HepG2 (cell line): ENCODE results near the gene ZBTB8B. TPM values are rescaled to one million over a fixed set of nuclear protein-coding genes. Genes with fewer than 3 reads are reported as not detected.

Source experiments
- CEBPB ChIP-seq: IDR thresholded peaks from 2 replicates; pipeline ENCODE4 v1.6.1; 2011; ENCODE audit warnings: low read depth, low read length, improper control_type of control experiment, borderline replicate concordance
- EEA1 ChIP-seq: sonication (generic); formaldehyde crosslinking; IDR thresholded peaks from 2 replicates; pipeline ENCODE4 v1.5.1; 2020; ENCODE audit warnings: mild to moderate bottlenecking, missing genetic modification reagents, borderline replicate concordance
- FOXK2 ChIP-seq: fragments of 450-650 bp; IDR thresholded peaks from 2 replicates; pipeline ENCODE4 v1.6.1; 2016
- GATA4 ChIP-seq: sonication (generic); IDR thresholded peaks from 2 replicates; pipeline ENCODE4 v1.6.1; 2016; ENCODE audit warnings: antibody characterized with exemption, low read depth, borderline replicate concordance
- HMGA1 ChIP-seq: sonication (generic); formaldehyde crosslinking; conservative IDR thresholded peaks from 2 replicates; pipeline ENCODE4 v1.4.0; 2020; ENCODE audit warnings: missing genetic modification reagents
- IKZF4 ChIP-seq: sonication (generic); formaldehyde crosslinking; IDR thresholded peaks from 2 replicates; pipeline ENCODE4 v1.5.1; 2020; ENCODE audit warnings: borderline replicate concordance, mild to moderate bottlenecking, low read depth, missing genetic modification reagents; ENCODE audit errors: not compliant biosample characterization
- KLF6 ChIP-seq: IDR thresholded peaks from 2 replicates; pipeline ENCODE4 v1.8.0; 2016; ENCODE audit warnings: missing biosample characterization, missing genetic modification reagents
- MIXL1 ChIP-seq: IDR thresholded peaks from 2 replicates; pipeline ENCODE4 v1.6.1; 2016
- MYC ChIP-seq: sonication (generic); formaldehyde crosslinking; IDR thresholded peaks from 2 replicates; pipeline ENCODE4 v1.9.0; 2021; ENCODE audit warnings: missing genetic modification reagents, borderline replicate concordance
- NBN ChIP-seq: fragments of 450-650 bp; conservative IDR thresholded peaks from 2 replicates; pipeline ENCODE4 v1.6.1; 2017
- NPAS2 ChIP-seq: sonication (generic); formaldehyde crosslinking; IDR thresholded peaks from 2 replicates; pipeline ENCODE4 v1.8.0; 2022; ENCODE audit warnings: mild to moderate bottlenecking, missing genetic modification reagents, borderline replicate concordance
- PAWR ChIP-seq: sonication (generic); formaldehyde crosslinking; IDR thresholded peaks from 2 replicates; pipeline ENCODE4 v1.4.0; 2020; ENCODE audit warnings: missing genetic modification reagents, mild to moderate bottlenecking, borderline replicate concordance
- PHB2 ChIP-seq: fragments of 450-650 bp; IDR thresholded peaks from 2 replicates; pipeline ENCODE4 v1.6.1; 2018; ENCODE audit not compliant: partially characterized antibody
- RAD21 ChIP-seq: fragments of 450-650 bp; formaldehyde crosslinking; IDR thresholded peaks from 2 replicates; pipeline ENCODE4 v1.5.0; 2020; ENCODE audit warnings: mild to moderate bottlenecking
- REXO4 ChIP-seq: sonication (generic); formaldehyde crosslinking; IDR thresholded peaks from 2 replicates; pipeline ENCODE4 v1.8.0; 2022; ENCODE audit warnings: missing genetic modification reagents, mild to moderate bottlenecking, borderline replicate concordance
- SETDB1 ChIP-seq: sonication (generic); formaldehyde crosslinking; IDR thresholded peaks from 2 replicates; pipeline ENCODE4 v1.5.1; 2020; ENCODE audit warnings: missing genetic modification reagents, mild to moderate bottlenecking, borderline replicate concordance
- SP2 ChIP-seq: sonication (generic); formaldehyde crosslinking; IDR thresholded peaks from 2 replicates; pipeline ENCODE4 v1.5.1; 2020; ENCODE audit warnings: mild to moderate bottlenecking, missing genetic modification reagents
- TEF ChIP-seq: sonication (generic); formaldehyde crosslinking; IDR thresholded peaks from 2 replicates; pipeline ENCODE4 v1.5.0; 2020; ENCODE audit warnings: missing genetic modification reagents
- ZBTB3 ChIP-seq: sonication (generic); formaldehyde crosslinking; IDR thresholded peaks from 2 replicates; pipeline ENCODE4 v1.4.0; 2020; ENCODE audit warnings: low read depth, mild to moderate bottlenecking, moderate library complexity, missing genetic modification reagents, borderline replicate concordance
- ZBTB42 ChIP-seq: sonication (generic); formaldehyde crosslinking; IDR thresholded peaks from 2 replicates; pipeline ENCODE4 v1.5.0; 2020; ENCODE audit warnings: mild to moderate bottlenecking, missing genetic modification reagents
- ZNF496 ChIP-seq: sonication (generic); formaldehyde crosslinking; IDR thresholded peaks from 2 replicates; pipeline ENCODE4 v1.8.1; 2023; ENCODE audit warnings: mild to moderate bottlenecking, moderate library complexity, missing genetic modification reagents; ENCODE audit not compliant: insufficient replicate concordance
- ZNF556 ChIP-seq: sonication (generic); formaldehyde crosslinking; IDR thresholded peaks from 2 replicates; pipeline ENCODE4 v1.4.0; 2020; ENCODE audit warnings: mild to moderate bottlenecking, missing genetic modification reagents, borderline replicate concordance
- ZNF605 ChIP-seq: sonication (generic); formaldehyde crosslinking; IDR thresholded peaks from 2 replicates; pipeline ENCODE4 v1.8.0; 2022; ENCODE audit warnings: mild to moderate bottlenecking, missing genetic modification reagents
- ZNF660 ChIP-seq: sonication (generic); formaldehyde crosslinking; IDR thresholded peaks from 2 replicates; pipeline ENCODE4 v1.5.1; 2020; ENCODE audit warnings: mild to moderate bottlenecking, low read depth, missing genetic modification reagents, borderline replicate concordance
- polyA plus RNA-seq, 8 experiments: library from polyadenylated mRNA; depleted of rRNA in 3 of 8; stranded (reverse) in 7 of 8; unstranded in 1 of 8; fragments of >200 nt; fragmentation: Illumina TruSeq in 4 of 8; extraction: Trizol in 4 of 8; gene quantifications; 2 replicates each; pipeline versions ENCODE4 v1.2.1 to v1.2.3, GENCODE V29; 2011 to 2016; ENCODE audit warnings: low read depth in 4 of 8, missing spikeins in 1 of 8, mixed read lengths in 1 of 8; ENCODE audit not compliant: insufficient read depth in 1 of 8
- total RNA-seq, 5 experiments: library from RNA; depleted of rRNA; stranded (reverse); fragments of >200 nt; fragmentation: Illumina TruSeq; extraction: Trizol; gene quantifications; 2 replicates each; pipeline ENCODE4 v1.2.3, GENCODE V29; 2016; ENCODE audit warnings: low read depth in 1 of 5
- TF ChIP-seq, protein P1 (sequence below): sonication (generic); formaldehyde crosslinking; IDR thresholded peaks from 2 replicates; pipeline ENCODE4 v1.8.0; 2022; ENCODE audit warnings: missing genetic modification reagents, mild to moderate bottlenecking, inconsistent platforms, borderline replicate concordance
- TF ChIP-seq, protein P2 (sequence below): sonication (generic); IDR thresholded peaks from 2 replicates; pipeline ENCODE4 v1.6.1; 2016; ENCODE audit warnings: low read depth, borderline replicate concordance
- TF ChIP-seq, protein P3 (sequence below): IDR thresholded peaks from 2 replicates; pipeline ENCODE4 v1.6.1; 2016; ENCODE audit warnings: missing compliant biosample characterization, missing genetic modification reagents, borderline replicate concordance

Gene ZBTB8B
- total and polyA plus RNA-seq, 2 of the 13 experiments (the other 11 are each of a cell fraction or from before 2014, with no cell fraction given), result under 0.01 to 0.02 TPM

DNA sequence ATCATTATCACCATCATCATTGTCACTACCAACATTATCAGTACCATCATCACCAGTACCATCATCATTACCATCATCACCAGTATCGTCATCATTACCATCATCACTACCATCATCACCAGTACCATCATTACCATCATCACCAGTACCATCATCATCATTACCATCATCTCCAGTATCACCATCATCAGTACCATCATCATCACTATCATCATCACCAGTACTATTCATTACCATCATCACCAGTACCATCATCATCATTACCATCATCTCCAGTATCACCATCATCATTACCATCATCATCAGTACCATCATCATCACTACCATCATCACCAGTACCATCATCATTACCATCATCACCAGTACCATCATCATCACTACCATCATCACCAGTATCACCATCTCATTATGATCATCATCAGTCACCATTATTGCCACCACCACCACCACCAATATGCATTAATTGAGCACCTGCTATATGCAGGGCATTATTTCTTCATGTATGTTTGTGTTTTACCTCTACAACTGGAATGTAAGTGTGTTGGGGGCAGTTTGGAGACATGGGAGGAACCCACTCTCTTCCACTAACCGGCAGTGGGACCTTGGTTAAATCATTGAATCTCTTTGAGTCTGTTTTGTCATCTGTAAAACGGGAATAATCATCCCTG, 7.0 kb downstream of the ZBTB8B start (continued):
- TF ChIP-seq, protein P1, sequence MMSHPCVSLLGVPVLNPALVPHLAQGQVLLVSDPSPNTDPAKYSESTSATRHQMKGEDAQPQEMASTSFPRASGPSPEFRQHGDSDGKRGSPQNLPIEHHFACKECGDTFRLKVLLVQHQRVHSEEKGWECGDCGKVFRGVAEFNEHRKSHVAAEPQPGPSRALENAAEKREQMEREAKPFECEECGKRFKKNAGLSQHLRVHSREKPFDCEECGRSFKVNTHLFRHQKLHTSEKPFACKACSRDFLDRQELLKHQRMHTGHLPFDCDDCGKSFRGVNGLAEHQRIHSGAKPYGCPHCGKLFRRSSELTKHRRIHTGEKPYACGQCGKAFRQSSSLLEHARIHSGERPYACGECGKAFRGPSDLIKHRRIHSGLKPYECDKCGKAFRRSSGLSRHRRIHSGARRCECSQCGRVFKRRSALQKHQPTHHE (CRISPR knock-in tag), result no peak
- no peak for TF ChIP-seq SP2
- no peak for TF ChIP-seq ZBTB42 (CRISPR knock-in tag)
- no peak for TF ChIP-seq TEF (CRISPR knock-in tag)
- TF ChIP-seq REXO4, result no peak
- no peak for TF ChIP-seq ZNF496
- TF ChIP-seq ZBTB3 (CRISPR knock-in tag), result no peak
- TF ChIP-seq, protein P2, sequence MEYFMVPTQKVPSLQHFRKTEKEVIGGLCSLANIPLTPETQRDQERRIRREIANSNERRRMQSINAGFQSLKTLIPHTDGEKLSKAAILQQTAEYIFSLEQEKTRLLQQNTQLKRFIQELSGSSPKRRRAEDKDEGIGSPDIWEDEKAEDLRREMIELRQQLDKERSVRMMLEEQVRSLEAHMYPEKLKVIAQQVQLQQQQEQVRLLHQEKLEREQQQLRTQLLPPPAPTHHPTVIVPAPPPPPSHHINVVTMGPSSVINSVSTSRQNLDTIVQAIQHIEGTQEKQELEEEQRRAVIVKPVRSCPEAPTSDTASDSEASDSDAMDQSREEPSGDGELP, result no peak
- no peak for TF ChIP-seq EEA1
- TF ChIP-seq NPAS2 (CRISPR knock-in tag), result no peak
- TF ChIP-seq MYC (CRISPR knock-in tag), result no peak
- no peak for TF ChIP-seq CEBPB
- TF ChIP-seq ZNF605 (CRISPR knock-in tag), result no peak
- peak; percentile 64 for TF ChIP-seq FOXK2
- no peak for TF ChIP-seq IKZF4 (CRISPR knock-in tag)
- no peak for TF ChIP-seq HMGA1 (CRISPR knock-in tag)
- TF ChIP-seq KLF6, result no peak
- no peak for TF ChIP-seq SETDB1 (CRISPR knock-in tag)
- TF ChIP-seq NBN, result peak; percentile 93; the same call in 1 of the 2 replicates
- TF ChIP-seq ZNF660 (CRISPR knock-in tag), result no peak
- TF ChIP-seq PAWR (CRISPR knock-in tag), result no peak
- TF ChIP-seq RAD21 (CRISPR knock-in tag), result no peak
- TF ChIP-seq PHB2, result peak; percentile 57
- TF ChIP-seq MIXL1 (CRISPR knock-in tag), result no peak
- TF ChIP-seq, protein P3, sequence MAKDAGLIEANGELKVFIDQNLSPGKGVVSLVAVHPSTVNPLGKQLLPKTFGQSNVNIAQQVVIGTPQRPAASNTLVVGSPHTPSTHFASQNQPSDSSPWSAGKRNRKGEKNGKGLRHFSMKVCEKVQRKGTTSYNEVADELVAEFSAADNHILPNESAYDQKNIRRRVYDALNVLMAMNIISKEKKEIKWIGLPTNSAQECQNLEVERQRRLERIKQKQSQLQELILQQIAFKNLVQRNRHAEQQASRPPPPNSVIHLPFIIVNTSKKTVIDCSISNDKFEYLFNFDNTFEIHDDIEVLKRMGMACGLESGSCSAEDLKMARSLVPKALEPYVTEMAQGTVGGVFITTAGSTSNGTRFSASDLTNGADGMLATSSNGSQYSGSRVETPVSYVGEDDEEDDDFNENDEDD, result no peak
- no peak for TF ChIP-seq ZNF556 (CRISPR knock-in tag)
- no peak for TF ChIP-seq GATA4
